NB4 (cell line): ENCODE results near the gene AFAP1.

Source experiments
- CTCF ChIP-seq: IDR thresholded peaks from one replicate; pipeline ENCODE4 v1.5.1; 2012; ENCODE audit warnings: low read depth, low read length
- MYC ChIP-seq: IDR thresholded peaks from 2 replicates; pipeline ENCODE4 v1.6.1; 2011; ENCODE audit warnings: low read depth, low read length
- POLR2A ChIP-seq: IDR thresholded peaks from 2 replicates; pipeline ENCODE4 v1.6.1; 2011; ENCODE audit warnings: mild to moderate bottlenecking; ENCODE audit not compliant: insufficient read length; ENCODE audit errors: extremely low read depth
- TF ChIP-seq, protein P1 (sequence below): IDR thresholded peaks from 2 replicates; pipeline ENCODE4 v1.6.1; 2011; ENCODE audit warnings: low read depth, low read length

DNA sequence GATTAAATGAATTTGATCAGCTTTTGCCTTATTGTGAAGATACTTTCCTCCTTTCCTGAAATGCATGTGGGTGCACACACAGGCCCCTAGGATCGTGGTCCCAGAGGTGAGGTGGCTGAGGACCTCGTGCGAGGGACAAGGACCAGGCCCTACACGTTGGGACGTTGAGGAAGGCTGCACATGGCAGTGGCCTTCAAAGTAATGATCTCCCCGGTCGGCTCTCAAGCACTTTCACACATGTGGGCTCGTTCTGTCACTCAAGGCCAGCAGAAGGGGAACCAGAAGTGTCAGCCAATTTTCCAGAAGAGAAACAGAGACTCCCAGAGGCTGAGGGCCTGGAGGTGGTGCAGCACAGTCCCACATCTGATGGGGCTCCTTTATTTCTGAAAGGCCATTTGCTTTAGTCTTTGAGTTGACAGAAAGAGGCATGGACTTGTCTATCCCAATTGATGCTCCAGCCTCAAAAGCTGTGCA, 196.8 kb downstream of the AFAP1 start:
- TF ChIP-seq POLR2A (no peak), CTCF (no peak), MYC (no peak)
- TF ChIP-seq, protein P1, sequence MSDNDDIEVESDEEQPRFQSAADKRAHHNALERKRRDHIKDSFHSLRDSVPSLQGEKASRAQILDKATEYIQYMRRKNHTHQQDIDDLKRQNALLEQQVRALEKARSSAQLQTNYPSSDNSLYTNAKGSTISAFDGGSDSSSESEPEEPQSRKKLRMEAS = no peak
